Omental fat pad (tissue), 4 donors: ENCODE measurements around the gene UBXN6. TPM values are rescaled to one million over a fixed set of nuclear protein-coding genes. Genes with fewer than 3 reads are reported as not detected.

Experiments used
- ATAC-seq: fragments of 150-250 bp; one replicate; pipeline ENCODE4 v1.9.1; 2016; ENCODE audit warnings: mild to moderate bottlenecking, moderate library complexity; ENCODE audit not compliant: low FRiP score
- DNase-seq: peaks from one replicate; pipeline ENCODE4 v3.0.0-alpha.2; 2019; ENCODE audit warnings: low spot score
- total RNA-seq, 4 donors: library from RNA; depleted of rRNA; stranded (reverse); fragments of >200 nt; gene quantifications; one replicate each; pipeline ENCODE4 v1.1.0, GENCODE V29; 2016
- TF ChIP-seq, protein P1 (sequence below), 3 donors: fragments of 450-650 bp; IDR thresholded peaks; one replicate each; pipeline ENCODE4 v1.5.1; 2016 to 2017; ENCODE audit warnings: antibody characterized with exemption in 3 of 3, mild to moderate bottlenecking in 3 of 3, moderate library complexity in 2 of 3

Gene UBXN6
- total RNA-seq, 4 donors from 2014 or later: 62.7 to 128 (median 88.6) TPM

DNA sequence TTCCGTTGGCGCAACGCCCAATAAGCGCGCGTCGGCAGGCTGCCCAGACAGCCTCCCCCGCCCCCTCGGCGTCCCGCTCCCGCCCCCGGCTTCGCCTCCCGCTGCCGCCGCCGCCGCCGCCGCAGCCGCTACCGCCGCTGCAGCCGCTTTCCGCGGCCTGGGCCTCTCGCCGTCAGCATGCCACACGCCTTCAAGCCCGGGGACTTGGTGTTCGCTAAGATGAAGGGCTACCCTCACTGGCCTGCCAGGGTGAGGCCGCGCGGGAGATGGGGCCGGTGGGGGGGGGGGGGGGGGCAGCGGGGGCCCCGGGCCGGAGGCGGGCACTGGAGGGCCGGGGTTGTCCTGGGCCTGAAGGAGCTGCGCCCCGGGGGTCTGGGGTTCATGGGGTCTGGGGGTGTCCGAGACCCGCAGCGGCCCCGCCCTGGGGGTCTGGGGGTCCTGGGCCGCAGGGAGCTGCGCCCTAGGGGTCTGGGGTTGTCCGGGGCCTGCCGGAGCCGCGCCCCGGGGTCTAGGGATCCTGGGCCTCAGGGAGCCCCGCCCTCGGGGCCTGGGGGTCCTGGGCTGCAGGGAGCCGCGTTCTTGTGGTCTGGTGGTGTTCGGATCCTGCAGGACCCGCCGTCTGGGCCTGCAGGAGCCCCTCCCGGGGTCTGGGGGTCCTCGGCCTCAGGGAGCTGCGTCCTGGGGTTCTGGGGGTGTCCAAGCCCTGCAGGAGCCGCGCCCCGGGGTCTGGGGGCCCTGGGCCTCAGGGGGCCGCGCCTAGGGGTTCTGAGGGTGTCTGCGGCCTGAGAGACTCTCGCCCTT, 14.8 kb upstream of the UBXN6 start, which contains the start of gene HDGFL2:
TSS of gene HDGFL2 (plus strand) at position 124 of the 801 bp plus-strand sequence. CDS start at position 178, 54 bp downstream.
- DNase-seq (no peak), ATAC-seq (no peak)
- TF ChIP-seq, protein P1, sequence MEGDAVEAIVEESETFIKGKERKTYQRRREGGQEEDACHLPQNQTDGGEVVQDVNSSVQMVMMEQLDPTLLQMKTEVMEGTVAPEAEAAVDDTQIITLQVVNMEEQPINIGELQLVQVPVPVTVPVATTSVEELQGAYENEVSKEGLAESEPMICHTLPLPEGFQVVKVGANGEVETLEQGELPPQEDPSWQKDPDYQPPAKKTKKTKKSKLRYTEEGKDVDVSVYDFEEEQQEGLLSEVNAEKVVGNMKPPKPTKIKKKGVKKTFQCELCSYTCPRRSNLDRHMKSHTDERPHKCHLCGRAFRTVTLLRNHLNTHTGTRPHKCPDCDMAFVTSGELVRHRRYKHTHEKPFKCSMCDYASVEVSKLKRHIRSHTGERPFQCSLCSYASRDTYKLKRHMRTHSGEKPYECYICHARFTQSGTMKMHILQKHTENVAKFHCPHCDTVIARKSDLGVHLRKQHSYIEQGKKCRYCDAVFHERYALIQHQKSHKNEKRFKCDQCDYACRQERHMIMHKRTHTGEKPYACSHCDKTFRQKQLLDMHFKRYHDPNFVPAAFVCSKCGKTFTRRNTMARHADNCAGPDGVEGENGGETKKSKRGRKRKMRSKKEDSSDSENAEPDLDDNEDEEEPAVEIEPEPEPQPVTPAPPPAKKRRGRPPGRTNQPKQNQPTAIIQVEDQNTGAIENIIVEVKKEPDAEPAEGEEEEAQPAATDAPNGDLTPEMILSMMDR (IDR thresholded peaks at IDR 0.05): no peak

DNA sequence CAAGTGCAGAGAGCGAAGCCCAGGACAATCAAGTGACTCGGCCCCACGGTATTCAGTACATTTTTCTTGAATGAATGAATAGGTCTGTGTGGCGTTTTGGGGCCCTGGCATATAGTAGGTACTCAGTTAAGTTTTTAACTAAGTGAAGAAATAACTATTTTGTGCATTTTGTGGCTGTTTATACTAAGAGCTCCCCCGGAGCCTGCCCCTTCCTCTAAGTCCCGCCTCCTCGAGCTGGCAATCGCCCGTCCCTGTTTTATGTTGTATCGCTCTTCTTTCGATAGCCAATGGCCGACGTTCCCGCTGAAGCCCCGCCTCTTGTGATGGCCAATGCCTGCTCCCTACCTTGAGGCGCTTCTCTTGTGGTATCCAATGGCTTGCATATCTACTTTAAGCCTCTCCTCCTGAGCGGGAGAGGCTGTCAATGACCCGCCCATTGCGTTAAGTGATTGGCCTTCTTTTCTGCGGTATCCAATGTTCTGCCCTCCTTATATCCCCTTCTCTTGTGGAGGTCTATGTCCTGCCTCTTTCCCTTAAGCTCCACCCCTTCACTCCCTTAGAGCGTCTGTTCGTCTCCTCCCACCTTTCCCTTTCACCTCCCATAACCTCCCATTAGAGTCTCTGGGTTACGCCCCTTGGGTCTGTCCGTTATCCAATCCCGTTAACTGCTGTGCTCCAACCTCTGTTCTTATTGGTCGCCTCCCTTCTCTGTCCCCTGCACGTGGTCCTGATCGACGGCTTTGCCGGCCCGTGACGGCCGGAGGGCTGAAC, 14.0 kb upstream of the UBXN6 start:
- DNase-seq (peak; percentile 89), ATAC-seq (peak; percentile 98)
- TF ChIP-seq, protein P1 (IDR thresholded peaks at IDR 0.05): no peak

DNA sequence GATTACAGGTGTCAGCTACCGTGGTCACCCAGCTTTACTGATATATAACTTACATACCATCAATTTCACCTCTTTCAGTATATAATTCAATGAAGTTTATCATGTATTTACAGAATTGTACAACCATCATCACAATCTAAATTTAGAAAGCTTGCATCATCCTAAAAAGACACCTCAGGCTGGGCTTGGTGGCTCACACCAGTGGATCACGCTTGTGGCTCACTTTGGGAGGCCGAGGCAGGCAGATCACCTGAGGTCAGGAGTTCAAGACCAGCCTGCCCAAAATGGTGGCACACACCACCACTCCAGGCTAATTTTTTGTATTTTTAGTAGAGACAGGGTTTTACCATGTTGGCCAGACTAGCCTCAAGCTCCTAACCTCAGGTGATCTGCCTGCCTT, 10.2 kb upstream of the UBXN6 start:
- ATAC-seq: no peak
- DNase-seq: no peak
- TF ChIP-seq, protein P1 (IDR thresholded peaks at IDR 0.05): no peak

DNA sequence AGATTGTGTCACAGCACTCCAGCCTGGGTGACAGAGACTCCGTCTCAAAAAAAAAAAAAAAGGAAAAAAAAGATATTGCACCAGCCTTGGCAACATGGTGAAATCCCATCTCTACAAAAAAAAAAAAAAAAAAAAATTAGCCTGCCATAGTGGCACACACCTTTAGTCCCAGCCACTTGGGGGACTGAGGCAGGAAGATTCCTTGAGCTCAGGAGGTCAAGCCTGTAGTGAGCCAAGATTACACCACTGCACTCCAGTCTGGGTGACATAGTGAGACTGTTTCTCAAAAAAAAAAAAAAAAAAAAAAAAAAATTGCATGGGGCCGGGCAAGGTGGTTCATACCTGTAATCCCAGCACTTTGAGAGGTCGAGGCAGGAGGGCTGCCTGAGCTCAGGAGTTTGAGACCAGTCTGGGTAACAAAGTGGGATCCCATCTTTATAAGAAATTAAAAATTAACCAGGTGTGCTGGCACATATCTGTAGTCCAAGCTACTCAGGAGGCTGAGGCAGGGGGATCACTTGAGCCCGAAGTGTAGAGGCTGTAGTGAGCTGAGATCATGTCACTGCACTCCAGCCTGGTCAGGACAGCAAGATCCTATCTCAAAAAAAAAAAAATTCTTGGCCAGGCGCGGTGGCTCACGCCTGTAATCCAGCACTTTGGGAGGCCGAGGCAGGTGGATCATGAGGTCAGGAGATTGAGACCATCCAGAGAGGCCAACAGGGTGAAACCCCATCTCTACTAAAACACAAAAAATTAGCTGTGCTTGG, 7.4 kb upstream of the UBXN6 start:
- no peak for DNase-seq
- no peak for ATAC-seq
- TF ChIP-seq, protein P1 (IDR thresholded peaks at IDR 0.05): no peak

DNA sequence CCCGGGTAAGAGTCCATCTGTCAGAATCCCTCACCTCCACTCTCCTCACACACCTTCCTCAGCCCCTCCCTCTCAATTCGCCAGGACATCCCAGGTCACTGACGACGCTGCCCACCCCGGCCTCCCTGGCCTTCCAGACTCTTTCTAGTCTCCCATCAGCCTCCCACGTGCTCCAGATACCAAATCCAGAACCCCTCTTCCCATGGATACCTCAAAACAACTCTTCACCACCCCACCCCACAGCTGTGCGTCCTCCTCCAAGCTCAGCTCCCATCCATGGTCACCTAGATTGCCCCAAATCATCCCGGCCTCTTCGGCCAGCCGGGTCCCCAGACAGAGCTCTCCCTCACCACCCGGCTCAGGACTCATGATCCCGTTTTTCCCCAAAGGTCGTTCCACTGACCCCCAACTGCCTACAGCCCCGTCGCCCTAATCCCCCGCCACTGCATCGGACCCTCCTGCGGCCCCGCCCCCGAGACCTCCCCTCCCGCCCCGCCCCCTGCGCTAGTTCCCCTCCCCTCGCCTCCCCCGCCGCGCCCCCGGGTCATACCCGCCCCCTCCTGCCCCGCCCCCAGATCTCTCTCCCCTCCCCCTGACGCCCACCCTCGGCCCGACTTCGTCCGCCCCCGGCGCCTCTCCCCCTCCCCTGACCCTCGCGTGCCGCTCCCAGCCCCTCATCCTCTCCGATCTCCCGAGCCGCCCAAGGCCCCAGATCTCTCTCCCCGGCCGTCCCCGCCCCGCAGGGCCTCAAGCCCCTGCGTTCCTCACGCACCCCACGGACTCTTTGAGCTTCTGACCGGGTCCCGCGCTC, 546 bp downstream of the UBXN6 start:
- TF ChIP-seq, protein P1 (IDR thresholded peaks at IDR 0.05): no peak
- DNase-seq (no peak), ATAC-seq (peak; percentile 1)

GRCh38 chr19:4456476-4456842, 1.1 kb downstream of the UBXN6 start:
- ATAC-seq (no peak), DNase-seq (no peak)
- TF ChIP-seq, protein P1 (IDR thresholded peaks at IDR 0.05): no peak
